C4-2B (cell line): ENCODE results near the gene SLAMF9.
A peak's percentile ranks its signal among the peaks of the same experiment; 100 is the strongest.

ENCODE experiments used
- H3K27ac ChIP-seq: fragments of 450-650 bp; 2 replicates; pipeline ENCODE4 v1.5.1; 2017
- CTCF ChIP-seq: fragments of 450-650 bp; conservative IDR thresholded peaks from 2 replicates; pipeline ENCODE4 v1.5.1; 2017; ENCODE audit warnings: mild to moderate bottlenecking
- ZFX ChIP-seq: fragments of 450-650 bp; IDR thresholded peaks from 2 replicates; pipeline ENCODE4 v1.6.1; 2017

Gene SLAMF9

GRCh38 chr1:159919236-159919865 is 34.7 kb downstream of the SLAMF9 start:
- no peak for TF ChIP-seq CTCF
- no peak for TF ChIP-seq ZFX

GRCh38 chr1:159918352-159919200 is 35.5 kb downstream of the SLAMF9 start:
- TF ChIP-seq CTCF (no peak), ZFX (no peak)
- H3K27ac ChIP-seq, result no peak overlapping the region

More at GRCh38 chr1:159919236-159919865, 34.7 kb downstream of the SLAMF9 start:
- H3K27ac ChIP-seq, result no peak overlapping the region

GRCh38 chr1:159917533-159918351 is 36.3 kb downstream of the SLAMF9 start:
- H3K27ac ChIP-seq, result no peak overlapping the region
- TF ChIP-seq ZFX (no peak), CTCF (no peak)

GRCh38 chr1:159916242-159917051 is 37.6 kb downstream of the SLAMF9 start:
- no peak for TF ChIP-seq CTCF
- H3K27ac ChIP-seq, result peak overlapping the region; percentile 14; the same call in 1 of the 2 replicates

- H3K27ac ChIP-seq, result no peak overlapping the region
- TF ChIP-seq ZFX (no peak), CTCF (no peak)
These were observed 38.3 kb downstream of the SLAMF9 start for GRCh38 chr1:159915571-159916241.

- TF ChIP-seq ZFX, result no peak
- TF ChIP-seq CTCF, result no peak
- no peak overlapping the region for H3K27ac ChIP-seq
These were observed 39.6 kb downstream of the SLAMF9 start for GRCh38 chr1:159914252-159915018.
